ENCODE results near the gene KRT222. TPM values are rescaled to one million over a fixed set of nuclear protein-coding genes. Genes with fewer than 3 reads are reported as not detected.

KRT222 gene
- polyA plus RNA-seq, 1 donor (not counting 4 experiments of a cell fraction or from before 2014, with no cell fraction given): 0.76 TPM

DNA sequence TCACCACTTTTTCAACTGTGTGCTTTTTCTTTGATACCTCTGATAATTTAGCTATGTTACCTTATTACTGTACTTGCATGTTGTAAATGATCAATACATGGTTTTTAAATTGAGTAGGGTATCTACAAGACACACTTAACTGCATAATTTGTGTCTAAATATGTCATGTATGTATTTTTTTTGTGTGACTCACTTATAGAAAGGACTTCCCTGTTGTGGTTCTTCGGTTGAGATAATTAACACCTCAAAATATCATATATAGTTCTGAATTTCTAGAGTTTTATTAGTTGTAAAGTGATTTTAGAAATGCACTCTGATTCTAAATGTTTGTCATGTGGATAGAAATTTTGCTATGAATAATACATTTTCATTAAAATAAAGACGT lies 14.5 kb upstream of the KRT222 start:
- DNase-seq (ENCODE audit: low read depth, low spot score) (no peak), FAIRE-seq (no peak)
- no peaks in the 10 kb centered on the region for H3K36me3 ChIP-seq (ENCODE audit: control insufficient read depth in 2 of 2, extremely low read depth in 1 of 2, insufficient read depth in 2 of 2, low read length in 2 of 2)
- dilution Hi-C loops (cut with MboI; ENCODE audit: extremely low pct_ligation_motif_present, low sequenced_read_pairs): no loop called here
- H3K4me1 ChIP-seq (ENCODE audit: control insufficient read depth, extremely low read depth, insufficient read depth, low read length): peaks cover 6% of the 10 kb centered on the region
- H2AFZ ChIP-seq (ENCODE audit: control insufficient read depth, low read length): no peak overlapping the region
- H3K9ac ChIP-seq (ENCODE audit: control insufficient read depth, extremely low read depth, insufficient read depth, low read length): no peak overlapping the region
- no peaks in the 10 kb centered on the region for H3K9me3 ChIP-seq (ENCODE audit: control insufficient read depth, low read depth, low read length)
- H3K4me3 ChIP-seq (ENCODE audit: control insufficient read depth in 2 of 3, extremely low read depth in 1 of 3, insufficient read depth in 2 of 3, low read depth in 1 of 3, low read length in 3 of 3): no peak overlapping the region
- H3K4me2 ChIP-seq (ENCODE audit: control insufficient read depth, extremely low read depth, insufficient read depth, low read depth, low read length): no peak overlapping the region
- H3K27ac ChIP-seq (ENCODE audit: control insufficient read depth, insufficient read depth, low read length): no peak overlapping the region
- H3K9me1 ChIP-seq (ENCODE audit: control insufficient read depth, extremely low read depth, insufficient read depth, low read length): no peaks in the 10 kb centered on the region
- TF ChIP-seq, protein P1, sequence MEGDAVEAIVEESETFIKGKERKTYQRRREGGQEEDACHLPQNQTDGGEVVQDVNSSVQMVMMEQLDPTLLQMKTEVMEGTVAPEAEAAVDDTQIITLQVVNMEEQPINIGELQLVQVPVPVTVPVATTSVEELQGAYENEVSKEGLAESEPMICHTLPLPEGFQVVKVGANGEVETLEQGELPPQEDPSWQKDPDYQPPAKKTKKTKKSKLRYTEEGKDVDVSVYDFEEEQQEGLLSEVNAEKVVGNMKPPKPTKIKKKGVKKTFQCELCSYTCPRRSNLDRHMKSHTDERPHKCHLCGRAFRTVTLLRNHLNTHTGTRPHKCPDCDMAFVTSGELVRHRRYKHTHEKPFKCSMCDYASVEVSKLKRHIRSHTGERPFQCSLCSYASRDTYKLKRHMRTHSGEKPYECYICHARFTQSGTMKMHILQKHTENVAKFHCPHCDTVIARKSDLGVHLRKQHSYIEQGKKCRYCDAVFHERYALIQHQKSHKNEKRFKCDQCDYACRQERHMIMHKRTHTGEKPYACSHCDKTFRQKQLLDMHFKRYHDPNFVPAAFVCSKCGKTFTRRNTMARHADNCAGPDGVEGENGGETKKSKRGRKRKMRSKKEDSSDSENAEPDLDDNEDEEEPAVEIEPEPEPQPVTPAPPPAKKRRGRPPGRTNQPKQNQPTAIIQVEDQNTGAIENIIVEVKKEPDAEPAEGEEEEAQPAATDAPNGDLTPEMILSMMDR (optimal IDR thresholded peaks at IDR 0.05 in 1 of 3, IDR thresholded peaks at IDR 0.05 in 1 of 3, conservative IDR thresholded peaks at IDR 0.05 in 1 of 3; ENCODE audit: extremely low read depth in 1 of 3, insufficient read depth in 2 of 3, low read length in 3 of 3): no peak
- TF ChIP-seq EZH2 (IDR thresholded peaks at IDR 0.05; ENCODE audit: low read length): no peak
- peaks cover 14% of the 10 kb centered on the region for H3K27me3 ChIP-seq (ENCODE audit: control insufficient read depth, extremely low read depth, insufficient read depth, low read length)
- no peaks in the 10 kb centered on the region for H4K20me1 ChIP-seq (ENCODE audit: control insufficient read depth, extremely low read depth, insufficient read depth, low read length)
- H3K79me2 ChIP-seq (ENCODE audit: control insufficient read depth, insufficient read depth, low read length): no peaks in the 10 kb centered on the region

DNA sequence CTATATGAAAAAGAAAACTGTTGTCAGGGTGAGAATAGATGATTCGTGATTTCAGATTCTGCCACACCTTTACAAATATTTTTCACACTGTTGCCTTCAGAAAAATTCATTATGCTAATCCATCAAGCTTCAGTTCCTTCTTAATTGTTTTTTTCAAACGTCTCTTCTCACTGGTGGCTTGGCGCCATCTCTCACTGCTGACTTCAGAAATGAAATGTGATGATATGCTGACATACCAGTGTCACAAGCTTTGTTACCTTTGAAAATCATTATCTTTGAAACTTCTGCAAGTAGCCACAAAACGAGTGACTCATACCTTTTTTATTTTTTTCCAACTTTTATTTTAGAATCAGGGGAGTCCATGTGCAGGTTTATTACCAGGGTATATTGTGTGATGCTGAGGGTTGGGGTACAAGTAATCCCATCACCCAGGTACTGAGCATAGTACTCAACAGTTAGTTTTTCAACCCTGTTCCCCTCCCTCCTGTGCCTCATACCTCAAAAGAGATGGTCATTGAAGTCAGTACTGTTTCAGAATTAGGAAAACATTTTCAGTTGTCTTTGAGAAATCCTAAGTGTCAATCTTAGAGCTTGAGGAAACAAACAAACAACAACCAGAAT lies 14.0 kb upstream of the KRT222 start:
- no peaks in the 10 kb centered on the region for H3K9me3 ChIP-seq (ENCODE audit: control insufficient read depth, low read depth, low read length)
- DNase-seq (ENCODE audit: low read depth, low spot score) (no peak), FAIRE-seq (no peak)
- dilution Hi-C loops (cut with MboI; ENCODE audit: extremely low pct_ligation_motif_present, low sequenced_read_pairs): no loop called here
- H3K27ac ChIP-seq (ENCODE audit: control insufficient read depth, insufficient read depth, low read length): no peak overlapping the region
- H3K9me1 ChIP-seq (ENCODE audit: control insufficient read depth, extremely low read depth, insufficient read depth, low read length): no peaks in the 10 kb centered on the region
- H4K20me1 ChIP-seq (ENCODE audit: control insufficient read depth, extremely low read depth, insufficient read depth, low read length): no peaks in the 10 kb centered on the region
- H3K9ac ChIP-seq (ENCODE audit: control insufficient read depth, extremely low read depth, insufficient read depth, low read length): no peak overlapping the region
- TF ChIP-seq, protein P1 (optimal IDR thresholded peaks at IDR 0.05 in 1 of 3, IDR thresholded peaks at IDR 0.05 in 1 of 3, conservative IDR thresholded peaks at IDR 0.05 in 1 of 3; ENCODE audit: extremely low read depth in 1 of 3, insufficient read depth in 2 of 3, low read length in 3 of 3): no peak
- no peak for TF ChIP-seq EZH2 (IDR thresholded peaks at IDR 0.05; ENCODE audit: low read length)
- H2AFZ ChIP-seq (ENCODE audit: control insufficient read depth, low read length): no peak overlapping the region
- H3K4me2 ChIP-seq (ENCODE audit: control insufficient read depth, extremely low read depth, insufficient read depth, low read depth, low read length): no peak overlapping the region
- no peaks in the 10 kb centered on the region for H3K36me3 ChIP-seq (ENCODE audit: control insufficient read depth in 2 of 2, extremely low read depth in 1 of 2, insufficient read depth in 2 of 2, low read length in 2 of 2)
- H3K27me3 ChIP-seq (ENCODE audit: control insufficient read depth, extremely low read depth, insufficient read depth, low read length): peaks cover 18% of the 10 kb centered on the region
- no peaks in the 10 kb centered on the region for H3K79me2 ChIP-seq (ENCODE audit: control insufficient read depth, insufficient read depth, low read length)
- H3K4me1 ChIP-seq (ENCODE audit: control insufficient read depth, extremely low read depth, insufficient read depth, low read length): peaks cover 6% of the 10 kb centered on the region
- H3K4me3 ChIP-seq (ENCODE audit: control insufficient read depth in 2 of 3, extremely low read depth in 1 of 3, insufficient read depth in 2 of 3, low read depth in 1 of 3, low read length in 3 of 3): no peak overlapping the region
